Measurements from ENCODE around the gene DPEP2NB.

DPEP2NB gene

GRCh38 chr16:67967958-67968399 lies 47.7 kb downstream of the DPEP2NB start:
- H3K36me3 ChIP-seq (ENCODE audit: insufficient read depth, low read length), result no peaks in the 10 kb centered on the region
- TF ChIP-seq CTCF (conservative IDR thresholded peaks at IDR 0.05; ENCODE audit: low read length), result no peak
- no peak for TF ChIP-seq EZH2phosphoT487 (IDR thresholded peaks at IDR 0.05; ENCODE audit: borderline replicate concordance)
- no peaks in the 10 kb centered on the region for H3K9me2 ChIP-seq (replicated peaks; ENCODE audit: low read depth, low read length)
- H3K27me3 ChIP-seq (ENCODE audit: insufficient read depth, low read length, poor library complexity, severe bottlenecking), result no peaks in the 10 kb centered on the region
- peak overlapping the region; percentile 65 for H3K4me2 ChIP-seq (ENCODE audit: low read depth, low read length, poor library complexity, severe bottlenecking)
- H3K4me1 ChIP-seq (ENCODE audit: insufficient read depth, low read length, poor library complexity, severe bottlenecking), result peaks cover 18% of the 10 kb centered on the region
- H3F3A ChIP-seq (ENCODE audit: low read depth), result no peaks in the 10 kb centered on the region; the same call in 1 of the 2 replicates
- H2AFZ ChIP-seq (ENCODE audit: low read length), result peak overlapping the region; percentile 80
- no peaks in the 10 kb centered on the region for H4K20me1 ChIP-seq (ENCODE audit: insufficient read depth, low read length, poor library complexity, severe bottlenecking)
- peak overlapping the region; percentile 75 for H3K4me3 ChIP-seq (ENCODE audit: low read length, poor library complexity, severe bottlenecking)
- no peaks in the 10 kb centered on the region for H3K79me2 ChIP-seq (ENCODE audit: insufficient read depth, low read length)
- H3K9ac ChIP-seq (ENCODE audit: low read depth, low read length, poor library complexity, severe bottlenecking), result peak overlapping the region; percentile 54
- H3K9me3 ChIP-seq (ENCODE audit: insufficient read depth, low read depth, low read length), result no peaks in the 10 kb centered on the region

DNA sequence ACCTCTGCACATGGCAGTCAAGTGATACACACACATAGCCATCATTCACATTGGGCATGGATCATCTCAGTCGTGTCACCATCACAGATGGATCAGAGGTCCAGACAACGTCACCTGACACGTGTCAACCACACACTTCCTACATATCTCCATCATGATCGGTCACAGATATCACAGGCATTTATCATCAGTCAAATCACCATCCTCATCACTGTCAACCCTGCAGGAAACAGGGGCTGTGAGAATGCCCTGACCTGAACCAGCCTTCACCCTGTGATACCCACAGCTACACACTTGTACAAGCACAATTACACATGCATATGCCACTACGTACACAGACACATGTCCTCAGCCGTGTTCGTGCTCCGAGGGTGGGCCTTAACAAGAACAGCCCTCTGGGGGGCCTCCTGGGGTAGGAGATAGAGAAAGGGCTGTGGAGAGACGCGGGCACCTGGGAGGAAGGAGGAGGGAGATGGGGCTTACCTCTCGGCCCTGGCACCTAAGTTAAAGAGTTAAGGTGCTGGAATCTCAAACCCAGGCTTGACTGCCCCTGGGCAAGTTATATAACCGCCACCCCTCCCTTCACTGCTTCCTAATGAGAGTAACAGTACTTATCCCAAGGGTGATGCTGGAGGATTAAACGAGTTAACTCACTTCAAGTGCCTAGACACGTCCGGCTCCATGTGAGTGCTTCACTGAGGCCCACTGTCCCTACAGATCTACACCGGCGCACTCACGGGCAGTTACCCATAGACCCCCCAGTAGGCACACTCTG lies 48.3 kb downstream of the DPEP2NB start:
- no peaks in the 10 kb centered on the region for H3K36me3 ChIP-seq (ENCODE audit: insufficient read depth, low read length)
- H4K20me1 ChIP-seq (ENCODE audit: insufficient read depth, low read length, poor library complexity, severe bottlenecking), result no peaks in the 10 kb centered on the region
- peaks cover 18% of the 10 kb centered on the region for H3K4me1 ChIP-seq (ENCODE audit: insufficient read depth, low read length, poor library complexity, severe bottlenecking)
- TF ChIP-seq EZH2phosphoT487 (IDR thresholded peaks at IDR 0.05; ENCODE audit: borderline replicate concordance) (no peak), CTCF (conservative IDR thresholded peaks at IDR 0.05; ENCODE audit: low read length) (no peak)
- H3K9ac ChIP-seq (ENCODE audit: low read depth, low read length, poor library complexity, severe bottlenecking), result peak overlapping the region; percentile 54
- peak overlapping the region; percentile 75 for H3K4me3 ChIP-seq (ENCODE audit: low read length, poor library complexity, severe bottlenecking)
- no peaks in the 10 kb centered on the region for H3K27me3 ChIP-seq (ENCODE audit: insufficient read depth, low read length, poor library complexity, severe bottlenecking)
- H3F3A ChIP-seq (ENCODE audit: low read depth), result no peaks in the 10 kb centered on the region; the same call in 1 of the 2 replicates
- H3K9me3 ChIP-seq (ENCODE audit: insufficient read depth, low read depth, low read length), result no peaks in the 10 kb centered on the region
- H2AFZ ChIP-seq (ENCODE audit: low read length), result peak overlapping the region; percentile 80
- H3K79me2 ChIP-seq (ENCODE audit: insufficient read depth, low read length), result no peaks in the 10 kb centered on the region
- H3K4me2 ChIP-seq (ENCODE audit: low read depth, low read length, poor library complexity, severe bottlenecking), result peak overlapping the region; percentile 65
- H3K9me2 ChIP-seq (replicated peaks; ENCODE audit: low read depth, low read length), result no peaks in the 10 kb centered on the region

GRCh38 chr16:67966549-67967182 lies 49.0 kb downstream of the DPEP2NB start:
- TF ChIP-seq CTCF (conservative IDR thresholded peaks at IDR 0.05; ENCODE audit: low read length) (no peak), EZH2phosphoT487 (IDR thresholded peaks at IDR 0.05; ENCODE audit: borderline replicate concordance) (no peak)
- no peaks in the 10 kb centered on the region for H3K79me2 ChIP-seq (ENCODE audit: insufficient read depth, low read length)
- H3K9me2 ChIP-seq (replicated peaks; ENCODE audit: low read depth, low read length), result no peaks in the 10 kb centered on the region
- no peak overlapping the region for H2AFZ ChIP-seq (ENCODE audit: low read length)
- no peak overlapping the region for H3K4me3 ChIP-seq (ENCODE audit: low read length, poor library complexity, severe bottlenecking)
- no peaks in the 10 kb centered on the region for H4K20me1 ChIP-seq (ENCODE audit: insufficient read depth, low read length, poor library complexity, severe bottlenecking)
- H3K9ac ChIP-seq (ENCODE audit: low read depth, low read length, poor library complexity, severe bottlenecking), result peak overlapping the region; percentile 35
- no peaks in the 10 kb centered on the region for H3K36me3 ChIP-seq (ENCODE audit: insufficient read depth, low read length)
- no peaks in the 10 kb centered on the region for H3K9me3 ChIP-seq (ENCODE audit: insufficient read depth, low read depth, low read length)
- H3K4me1 ChIP-seq (ENCODE audit: insufficient read depth, low read length, poor library complexity, severe bottlenecking), result peaks cover 18% of the 10 kb centered on the region
- H3K4me2 ChIP-seq (ENCODE audit: low read depth, low read length, poor library complexity, severe bottlenecking), result peak overlapping the region; percentile 65
- no peaks in the 10 kb centered on the region; the same call in 1 of the 2 replicates for H3F3A ChIP-seq (ENCODE audit: low read depth)
- no peaks in the 10 kb centered on the region for H3K27me3 ChIP-seq (ENCODE audit: insufficient read depth, low read length, poor library complexity, severe bottlenecking)

All from Loucy (cell line).